ENCODE measurements around the gene PLPP2. TPM values are rescaled to one million over a fixed set of nuclear protein-coding genes. Genes with fewer than 3 reads are reported as not detected.

PLPP2 gene
- total RNA-seq, 2 experiments from 2014 or later, result 0.37 to 0.42 TPM

Other genes with a start within 250 kb of the PLPP2 start
- gene OR4F17, start 184.3 kb downstream of the PLPP2 start, total RNA-seq, result not detected
- 10 to 100 TPM; 21.2 to 24.6 TPM for gene MIER2, start 53.4 kb upstream of the PLPP2 start, total RNA-seq
- under 1 TPM; 0.09 to 0.11 TPM for gene C2CD4C, start 117.7 kb upstream of the PLPP2 start, total RNA-seq
- under 1 TPM in 1 of 2 experiments, not detected in 1; 0.21 TPM for gene SHC2, start 169.6 kb upstream of the PLPP2 start, total RNA-seq
- gene MADCAM1, start 205.1 kb upstream of the PLPP2 start, total RNA-seq, result under 1 TPM in 1 of 2 experiments, not detected in 1; 0.14 TPM
- gene TPGS1, start 216.1 kb upstream of the PLPP2 start, total RNA-seq, result 1 to 10 TPM; 6.4 to 8.4 TPM
- 10 to 100 TPM; 36.7 to 41.5 TPM for gene CDC34, start 240.4 kb upstream of the PLPP2 start, total RNA-seq

Data from activated CD4-positive, alpha-beta T cell treated with anti-CD3 and anti-CD28 coated beads for 36 hours (primary cell).